HG03039 (cell line): ENCODE measurements around the gene ZNF385D.

ENCODE experiments used
- ATAC-seq: cut with Tn5 transposase; IDR thresholded peaks from one replicate; pipeline ENCODE4 v1.9.1; 2021; ENCODE audit warnings: mild to moderate bottlenecking, moderate library complexity; ENCODE audit not compliant: unreplicated experiment

ZNF385D gene

DNA sequence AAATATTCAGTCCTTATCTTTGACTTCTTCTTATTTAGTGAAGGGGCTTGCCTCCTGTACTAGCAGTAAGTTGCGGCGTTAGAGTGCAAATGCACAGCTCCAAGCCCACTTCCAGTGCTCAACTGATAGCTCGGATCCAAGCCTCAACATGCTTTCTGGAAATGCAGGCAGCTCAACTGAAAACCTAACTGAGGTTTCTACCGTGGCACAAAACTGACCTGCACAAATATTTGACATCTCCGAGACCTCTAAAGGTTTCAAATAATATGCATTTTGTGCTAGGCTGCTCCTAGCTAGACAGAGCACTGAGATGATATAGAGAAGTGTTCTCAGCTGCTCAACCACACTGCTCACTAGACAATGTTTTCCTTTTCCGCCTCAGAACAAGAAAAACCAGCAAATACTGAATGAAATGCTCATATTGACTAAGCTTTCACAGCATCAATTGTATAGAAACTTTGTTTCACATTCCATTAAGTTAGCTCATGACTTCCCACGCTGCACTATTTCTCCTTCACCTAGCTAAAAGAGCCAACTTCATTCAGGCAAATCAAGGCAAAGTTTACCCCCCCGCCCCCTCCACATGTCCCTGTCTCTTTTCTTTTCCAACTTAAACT, 822 bp downstream of the ZNF385D start:
- no peak for ATAC-seq

DNA sequence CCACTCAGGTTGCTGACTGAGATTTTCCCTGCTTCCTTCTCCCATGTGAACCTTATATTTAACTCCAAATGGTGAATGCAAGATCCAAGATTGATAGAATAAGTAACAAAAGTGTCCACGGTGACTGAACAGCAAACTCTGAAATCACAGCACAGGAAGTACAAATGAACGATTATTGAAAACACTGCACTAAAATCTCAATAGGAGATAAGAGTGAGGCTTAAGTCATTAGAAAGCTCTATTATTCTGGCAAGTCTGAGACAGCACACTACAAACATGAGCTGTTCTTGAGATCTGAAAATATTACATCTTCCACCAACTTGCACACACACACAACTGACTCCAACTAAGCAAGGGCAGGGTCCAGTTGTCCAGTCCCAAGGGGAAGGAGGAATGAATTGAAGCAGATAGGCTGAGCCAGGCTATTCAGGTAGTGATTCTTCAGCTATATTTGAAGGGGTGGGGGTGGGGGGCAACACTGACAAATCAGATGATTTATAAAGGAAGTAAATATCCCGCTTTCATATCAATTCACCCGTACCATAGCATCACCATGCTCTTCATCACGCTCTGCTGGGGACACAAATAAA, 2.9 kb downstream of the ZNF385D start:
- no peak for ATAC-seq

DNA sequence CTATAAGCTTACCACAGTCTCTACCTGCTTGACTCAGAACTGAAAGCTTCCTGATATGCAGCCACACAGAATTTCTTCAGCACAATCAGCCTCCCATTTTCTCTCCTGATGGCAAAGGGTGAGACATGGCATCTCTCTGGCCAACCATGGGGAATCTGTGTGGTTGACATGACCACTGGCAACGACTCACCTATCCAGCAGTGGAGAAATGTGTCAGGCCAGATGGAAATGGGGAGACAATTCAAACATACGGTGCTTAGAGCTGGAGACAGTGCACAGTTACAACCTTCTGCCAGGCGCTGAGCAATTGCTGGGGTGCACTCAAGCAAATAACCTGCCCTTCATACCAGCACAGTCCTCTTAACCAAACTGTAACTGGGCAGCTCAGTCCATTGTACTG, 3.6 kb downstream of the ZNF385D start:
- no peak for ATAC-seq

- ATAC-seq, result no peak
Measured at GRCh38 chr3:21745966-21746365, 5.0 kb downstream of the ZNF385D start.

DNA sequence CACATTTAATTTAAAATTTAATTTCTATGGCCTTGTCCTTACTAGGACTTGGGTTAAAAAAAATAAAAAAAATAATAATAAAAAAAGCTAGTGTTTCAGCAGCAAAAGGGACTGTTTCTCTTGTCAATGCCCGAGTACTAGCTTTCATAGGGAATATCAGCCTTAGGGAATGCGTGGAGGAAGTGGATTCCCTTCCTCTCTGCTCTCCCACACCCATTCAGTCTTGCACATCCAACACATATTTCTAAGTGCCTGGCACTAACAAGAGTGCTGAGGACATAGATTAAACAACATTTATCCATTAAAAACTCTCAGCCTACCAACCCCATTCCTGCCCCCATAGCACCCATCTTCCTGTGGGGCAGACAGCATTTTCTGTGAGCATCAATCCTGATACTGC, 6.2 kb downstream of the ZNF385D start:
- ATAC-seq, result no peak

GRCh38 chr3:21738935-21739702, 11.9 kb downstream of the ZNF385D start:
- no peak for ATAC-seq

DNA sequence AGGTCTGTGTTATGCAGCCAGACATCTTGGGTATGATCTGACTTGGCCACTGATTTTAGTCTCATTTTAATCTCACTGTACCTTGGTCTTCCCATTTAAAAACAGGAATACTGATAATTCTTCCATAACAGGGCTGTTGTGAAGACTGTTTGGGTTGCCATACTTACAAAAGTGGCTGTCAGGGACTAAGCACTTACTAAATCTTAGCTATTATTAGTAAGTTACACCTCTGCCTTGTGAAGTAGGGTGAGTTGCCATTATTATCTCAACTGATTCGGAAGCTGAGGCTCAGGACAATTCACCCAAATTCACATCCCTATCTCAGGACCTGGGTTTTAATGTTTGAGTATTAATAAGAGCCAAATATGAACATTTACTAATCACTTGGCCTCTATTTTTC, 12.7 kb downstream of the ZNF385D start:
- no peak for ATAC-seq

- no peak for ATAC-seq
Measured at GRCh38 chr3:21734746-21735145, 16.3 kb downstream of the ZNF385D start.

DNA sequence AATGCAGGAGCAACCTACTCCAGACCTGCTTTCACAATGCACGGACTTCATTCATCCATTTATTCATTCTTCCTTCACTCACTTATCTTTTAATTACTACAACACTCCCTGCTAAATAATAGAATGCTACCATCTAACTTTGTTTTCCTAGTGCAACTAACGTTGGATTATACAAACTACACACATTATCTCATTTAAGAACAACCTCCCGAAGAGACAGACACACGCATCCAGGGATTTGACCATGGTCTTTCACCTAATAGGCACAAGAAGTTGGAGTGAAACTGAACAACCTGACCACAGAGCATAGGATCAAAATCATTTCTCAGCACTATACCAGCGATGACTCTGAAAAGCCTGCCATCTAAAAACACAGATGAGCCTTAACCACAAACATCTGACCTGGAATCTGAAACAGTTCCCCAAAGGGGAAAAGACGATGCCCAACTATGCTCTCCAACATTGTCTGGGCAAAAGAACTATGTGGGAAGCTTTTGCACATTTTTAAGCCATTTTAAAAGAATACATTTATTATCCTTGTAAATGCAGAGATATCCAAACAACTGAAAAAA, 21.0 kb downstream of the ZNF385D start:
- no peak for ATAC-seq

DNA sequence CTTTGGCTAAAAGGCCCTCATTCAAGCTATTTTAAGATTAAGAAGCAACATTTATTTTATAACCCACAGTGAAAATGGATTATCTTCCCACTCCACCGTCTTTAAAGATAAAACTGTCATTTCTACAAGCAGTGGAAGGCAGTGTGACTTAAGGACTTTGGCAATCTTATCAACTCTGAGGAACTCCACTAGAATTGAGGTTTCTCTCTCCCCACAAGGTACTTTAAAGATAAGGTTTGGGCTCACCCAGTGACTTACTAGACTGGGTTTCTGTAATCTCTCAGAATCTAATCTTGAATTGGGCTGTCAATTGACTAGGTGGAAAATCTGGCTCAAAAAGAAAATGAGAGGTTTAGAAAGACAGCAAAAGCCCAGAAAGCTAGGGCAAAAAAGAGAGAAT, 21.7 kb downstream of the ZNF385D start:
- no peak for ATAC-seq

DNA sequence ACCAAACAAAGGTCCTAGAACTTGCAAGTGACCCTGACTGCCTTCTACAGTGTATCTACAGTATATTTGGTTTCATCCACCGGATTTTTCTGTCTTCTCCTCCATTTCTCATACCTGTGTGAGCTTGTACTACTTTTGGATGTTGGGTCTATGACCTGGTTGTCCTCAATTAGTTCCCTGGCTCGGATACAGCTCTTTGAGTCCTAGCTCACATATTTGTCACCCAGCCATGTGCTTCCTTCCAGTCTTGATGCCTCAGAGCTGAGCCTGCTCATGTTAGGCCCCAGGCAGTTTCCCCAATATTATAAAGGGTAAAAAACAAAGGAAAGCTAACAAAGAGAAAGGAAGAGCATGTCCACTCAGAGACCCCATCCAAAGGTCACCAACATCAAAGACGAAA, 28.2 kb downstream of the ZNF385D start:
- no peak for ATAC-seq

GRCh38 chr3:21722301-21722700, 28.7 kb downstream of the ZNF385D start:
- no peak for ATAC-seq

- ATAC-seq, result no peak
Measured at GRCh38 chr3:21718943-21719591, 31.9 kb downstream of the ZNF385D start.

DNA sequence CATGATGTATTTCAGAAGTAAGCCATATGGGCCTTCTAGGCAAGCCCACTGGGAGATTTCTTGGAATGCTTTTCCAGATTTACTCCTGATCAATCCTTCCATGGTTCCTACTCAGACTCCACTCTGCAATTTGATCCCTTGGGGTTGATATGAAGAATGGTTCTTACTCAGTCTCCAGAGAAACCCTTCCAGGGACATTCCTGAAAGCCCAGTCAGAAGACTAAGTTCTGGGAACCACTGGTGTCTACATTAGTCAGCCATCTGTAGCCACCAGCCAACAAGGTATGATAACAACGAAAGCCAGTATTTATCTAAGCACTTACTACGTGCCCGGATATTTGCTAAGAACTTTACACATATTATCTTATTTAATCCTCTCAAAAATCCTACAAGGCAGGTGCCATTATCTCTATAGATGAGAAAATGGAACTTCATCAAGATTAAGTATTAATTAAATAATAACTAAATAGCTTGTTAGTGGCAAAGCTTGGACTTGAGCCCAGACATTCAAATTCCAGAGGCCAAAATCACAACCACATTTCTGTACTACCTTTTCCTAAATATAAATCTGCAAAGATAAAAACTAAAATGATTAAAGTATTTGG, 32.7 kb downstream of the ZNF385D start:
- ATAC-seq, result no peak

GRCh38 chr3:21715662-21716061, 35.3 kb downstream of the ZNF385D start:
- no peak for ATAC-seq

- no peak for ATAC-seq
Measured at GRCh38 chr3:21705769-21706168, 45.2 kb downstream of the ZNF385D start.

DNA sequence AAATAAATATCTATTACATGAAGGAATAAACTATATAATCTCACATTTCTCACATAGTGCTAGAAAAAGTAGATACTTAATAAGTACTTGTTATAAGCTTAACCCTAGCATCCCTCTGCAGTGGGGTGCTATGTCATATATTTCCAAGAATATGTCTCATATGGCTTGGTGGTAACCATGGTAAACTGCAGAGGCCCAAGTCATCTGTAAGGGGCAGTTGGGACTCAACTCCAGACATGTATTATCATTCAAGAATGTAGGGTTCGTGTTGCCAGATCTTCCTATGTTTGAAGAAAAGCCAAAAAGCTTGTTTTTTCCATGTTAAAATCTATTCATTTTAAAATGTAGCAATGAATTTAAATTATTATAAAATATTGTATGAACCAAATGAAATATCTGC, 46.2 kb downstream of the ZNF385D start:
- ATAC-seq, result no peak

DNA sequence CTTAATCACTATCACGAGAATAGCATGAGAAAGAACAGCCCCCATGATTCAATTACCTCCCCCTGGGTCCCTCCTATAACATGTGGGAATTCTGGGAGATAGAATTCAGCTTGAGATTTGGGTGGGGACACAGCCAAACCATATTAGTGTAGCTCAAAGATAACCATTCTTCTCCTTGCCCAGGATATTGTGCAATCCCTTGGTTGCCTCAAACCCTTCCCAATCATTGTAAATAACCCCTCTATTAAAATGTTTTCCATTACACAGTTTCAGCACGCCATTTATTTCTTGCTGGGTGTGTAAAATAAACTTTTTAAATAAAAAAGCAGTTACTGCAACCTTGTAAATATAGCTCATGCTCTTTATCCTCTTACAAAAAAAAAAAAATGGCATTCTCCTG, 47.7 kb downstream of the ZNF385D start:
- ATAC-seq, result no peak

- no peak for ATAC-seq
Measured at GRCh38 chr3:21697707-21698106, 53.3 kb downstream of the ZNF385D start.

DNA sequence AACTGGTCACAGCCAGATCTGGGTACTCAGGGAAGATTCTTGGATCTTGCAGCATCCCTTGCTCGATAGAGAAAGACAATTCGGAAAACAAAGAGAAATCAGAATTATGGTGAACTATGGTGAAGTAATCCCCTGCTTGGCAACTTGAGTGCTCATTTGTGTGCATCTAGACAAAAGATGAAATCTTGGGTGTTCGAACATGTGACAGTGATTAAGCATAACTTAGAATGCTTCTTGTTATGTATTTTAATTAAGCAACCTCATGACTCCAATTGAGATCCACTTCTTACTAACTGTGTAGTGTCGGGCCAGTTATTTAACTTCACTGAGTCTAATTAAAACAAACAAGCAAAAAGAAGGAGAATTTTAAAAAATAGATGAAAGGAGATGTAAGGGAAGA, 56.5 kb downstream of the ZNF385D start:
- ATAC-seq, result no peak

DNA sequence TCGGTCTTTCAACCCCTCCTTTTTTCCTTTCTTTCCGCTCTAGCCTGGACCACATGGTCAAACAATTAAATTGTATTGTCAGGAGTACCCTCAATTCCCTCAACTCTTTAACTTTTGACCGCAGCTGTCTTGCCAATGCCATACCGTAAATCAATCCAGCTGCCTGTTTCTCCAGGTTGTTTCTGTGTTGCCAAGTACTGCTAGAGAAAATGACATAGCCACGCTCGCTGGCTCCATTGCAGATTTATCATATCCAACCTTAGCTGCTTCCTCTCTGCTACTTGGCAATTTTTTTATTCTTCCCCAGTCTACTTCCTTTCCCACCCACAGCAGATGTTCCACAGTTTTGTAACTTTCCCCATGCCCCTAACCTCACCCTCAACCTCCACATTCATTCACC, 60.0 kb downstream of the ZNF385D start:
- no peak for ATAC-seq
